ENCODE results near the gene PABPN1L.

PABPN1L gene

GRCh38 chr16:88883117-88883895 lies 16.8 kb upstream of the PABPN1L start:
- DNase-seq, result no peak

DNA sequence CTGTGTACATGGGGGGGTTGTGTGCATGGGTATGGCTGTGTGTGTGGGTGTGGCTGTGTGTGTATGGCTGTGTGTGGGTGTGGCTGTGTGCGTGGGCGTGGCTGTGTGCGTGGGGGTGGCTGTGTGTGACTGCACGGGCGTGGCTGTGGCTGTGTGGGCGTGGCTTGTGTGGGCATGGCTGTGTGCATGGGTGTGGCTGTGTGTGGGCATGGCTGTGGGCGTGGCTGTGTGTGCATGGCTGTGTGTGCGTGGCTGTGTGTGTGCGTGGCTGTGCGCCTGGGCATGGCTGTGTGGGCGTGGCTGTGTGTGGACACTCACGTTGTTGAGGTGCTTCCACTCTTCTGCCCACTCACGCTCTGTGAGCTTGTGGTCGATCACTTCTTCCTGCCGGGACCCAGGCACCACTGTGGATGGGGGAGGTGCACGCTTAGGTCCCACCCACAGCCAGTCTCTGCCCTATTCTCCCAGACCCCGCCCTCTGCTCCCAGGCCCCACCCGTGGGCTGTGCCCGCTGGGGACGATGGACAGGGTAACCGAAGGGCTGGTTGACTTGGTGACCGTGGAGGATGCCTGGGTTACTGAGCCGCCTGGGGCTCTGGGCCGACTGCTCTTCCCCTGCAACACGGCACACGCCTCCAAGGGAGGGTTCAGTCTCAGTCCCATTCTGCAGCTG lies 16.0 kb upstream of the PABPN1L start:
- DNase-seq, result no peak

DNA sequence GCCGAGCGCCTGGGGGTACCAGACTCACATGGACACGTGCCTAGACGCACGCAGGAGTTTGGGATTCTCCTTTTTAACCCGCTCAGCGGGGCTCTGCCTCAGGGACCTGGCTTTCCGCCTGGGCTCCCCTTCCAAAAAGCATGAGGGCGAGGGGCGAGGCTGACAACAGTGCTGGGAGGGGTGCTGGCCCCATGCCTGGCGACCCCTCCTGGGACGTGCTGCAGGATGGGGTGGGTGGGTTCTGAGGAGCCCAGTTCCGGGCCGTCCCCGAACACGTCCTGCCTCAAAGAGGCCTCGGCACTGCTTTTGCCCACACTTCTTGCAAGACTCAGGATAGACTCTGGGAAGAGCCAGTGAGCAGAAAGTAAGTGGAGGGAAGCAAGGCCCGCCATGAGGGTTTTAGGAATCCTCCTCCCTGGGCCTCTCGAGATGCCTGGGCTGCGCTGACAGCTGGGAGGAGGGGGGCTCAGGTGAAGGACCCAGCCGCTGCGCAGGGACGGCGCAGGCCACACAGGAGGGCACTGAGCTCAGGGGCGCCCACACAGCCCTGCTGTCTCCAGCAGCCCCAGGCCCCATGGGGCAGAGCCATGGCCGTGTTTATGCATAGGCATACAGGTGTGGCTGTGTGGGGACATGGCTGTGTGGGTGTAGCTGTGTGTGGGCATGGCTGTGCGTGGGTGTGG lies 15.4 kb upstream of the PABPN1L start:
- no peak for DNase-seq

DNA sequence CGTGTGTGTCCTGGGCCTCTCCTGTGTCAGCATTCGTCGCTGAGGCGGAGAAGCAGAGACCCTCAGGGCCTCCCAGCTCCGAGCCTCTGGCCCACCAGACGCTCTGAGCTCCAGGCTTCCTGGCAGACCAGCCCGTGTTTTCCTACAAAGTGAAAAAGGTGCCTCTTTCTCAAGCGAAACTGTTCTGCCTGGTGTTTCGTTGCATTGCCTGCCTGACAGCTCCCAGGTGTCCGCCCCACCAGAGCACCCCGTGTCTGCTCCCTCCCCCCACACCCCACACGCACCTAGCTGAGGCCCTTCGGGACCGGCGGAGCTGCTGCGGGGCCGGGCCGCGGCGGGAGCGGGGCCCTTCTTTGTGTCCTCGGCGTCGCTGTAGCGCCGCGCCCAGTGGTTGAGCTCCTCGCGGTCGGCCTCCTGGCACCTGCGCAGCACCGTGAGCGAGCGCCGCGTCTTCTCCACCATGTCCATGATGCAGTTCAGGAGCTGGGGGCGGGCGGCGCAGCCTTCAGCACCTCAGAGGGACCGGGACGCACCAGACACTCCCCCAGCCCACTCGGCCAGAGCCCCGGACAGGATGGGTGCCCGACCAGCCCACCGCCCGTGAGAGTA lies 14.7 kb upstream of the PABPN1L start:
- no peak for DNase-seq

GRCh38 chr16:88880226-88881006 lies 14.0 kb upstream of the PABPN1L start:
- DNase-seq, result no peak

GRCh38 chr16:88879788-88880055 lies 13.3 kb upstream of the PABPN1L start:
- no peak for DNase-seq

DNA sequence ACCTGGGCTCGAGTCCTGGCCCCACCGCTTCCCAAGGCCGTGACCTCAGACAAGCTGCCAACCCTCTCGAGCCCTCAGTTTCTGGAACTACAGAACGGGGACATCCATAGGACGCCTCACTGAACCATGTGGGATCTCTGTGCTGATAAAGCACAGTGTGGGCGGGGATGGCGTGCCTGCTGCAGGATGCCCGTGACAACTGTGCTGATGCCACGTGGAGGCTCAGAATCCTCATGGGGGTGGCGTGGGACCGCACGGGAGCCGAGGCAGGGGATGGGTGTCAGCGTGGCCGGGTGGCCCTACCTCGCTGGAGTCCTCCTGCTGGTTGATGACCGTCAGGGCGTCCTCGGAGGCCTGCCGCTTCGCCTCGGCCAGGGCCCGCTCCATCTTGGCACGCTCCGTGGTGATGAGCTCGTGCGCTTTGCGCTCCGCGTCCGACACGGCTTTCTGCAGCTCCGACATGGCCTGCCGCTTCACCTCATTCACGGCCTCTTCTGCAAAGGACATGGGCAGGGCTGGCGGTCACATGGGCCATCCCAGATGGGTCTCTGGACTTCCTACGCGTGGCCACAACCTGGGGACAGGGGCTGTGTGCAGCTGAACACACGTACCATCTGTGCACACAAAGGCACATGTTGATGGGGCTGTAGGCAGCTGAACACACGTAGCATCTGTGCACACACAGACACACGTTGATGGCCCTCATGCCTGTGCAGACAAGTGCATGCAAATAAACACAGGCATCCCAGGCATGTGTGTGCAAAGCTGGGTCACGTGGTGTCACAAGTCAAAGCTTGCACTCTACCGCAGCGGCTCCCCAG lies 12.7 kb upstream of the PABPN1L start:
- DNase-seq, result no peak

GRCh38 chr16:88878356-88878755 lies 11.9 kb upstream of the PABPN1L start:
- no peak for DNase-seq

GRCh38 chr16:88877564-88878289 lies 11.3 kb upstream of the PABPN1L start:
- DNase-seq, result no peak

GRCh38 chr16:88876942-88877526 lies 10.6 kb upstream of the PABPN1L start:
- DNase-seq, result no peak

DNA sequence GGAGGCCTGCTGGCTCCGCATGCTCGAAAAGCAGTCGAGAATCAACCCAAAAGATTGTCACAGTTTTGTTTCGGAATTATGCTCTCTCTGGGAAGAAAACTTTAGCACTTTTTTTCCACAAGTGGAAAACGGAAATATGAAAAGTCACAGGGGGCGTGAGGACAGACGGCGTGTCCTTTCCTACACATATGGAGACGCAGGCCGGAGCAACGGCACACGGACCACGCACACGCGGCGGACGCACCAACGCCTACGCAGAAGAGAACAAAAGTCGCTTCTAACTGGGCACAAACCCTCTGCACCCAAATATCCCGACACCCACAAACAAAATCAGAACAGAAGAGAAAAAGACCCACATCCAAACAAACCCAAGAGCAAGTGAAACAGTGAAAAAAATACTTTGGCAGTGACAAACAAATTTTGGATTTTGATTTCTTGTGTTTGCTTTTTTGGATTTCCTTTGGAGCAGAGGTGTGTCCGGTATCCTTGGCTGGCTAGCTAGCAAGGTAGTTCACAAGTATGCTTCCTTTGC lies 9.3 kb upstream of the PABPN1L start:
- DNase-seq, result no peak

DNA sequence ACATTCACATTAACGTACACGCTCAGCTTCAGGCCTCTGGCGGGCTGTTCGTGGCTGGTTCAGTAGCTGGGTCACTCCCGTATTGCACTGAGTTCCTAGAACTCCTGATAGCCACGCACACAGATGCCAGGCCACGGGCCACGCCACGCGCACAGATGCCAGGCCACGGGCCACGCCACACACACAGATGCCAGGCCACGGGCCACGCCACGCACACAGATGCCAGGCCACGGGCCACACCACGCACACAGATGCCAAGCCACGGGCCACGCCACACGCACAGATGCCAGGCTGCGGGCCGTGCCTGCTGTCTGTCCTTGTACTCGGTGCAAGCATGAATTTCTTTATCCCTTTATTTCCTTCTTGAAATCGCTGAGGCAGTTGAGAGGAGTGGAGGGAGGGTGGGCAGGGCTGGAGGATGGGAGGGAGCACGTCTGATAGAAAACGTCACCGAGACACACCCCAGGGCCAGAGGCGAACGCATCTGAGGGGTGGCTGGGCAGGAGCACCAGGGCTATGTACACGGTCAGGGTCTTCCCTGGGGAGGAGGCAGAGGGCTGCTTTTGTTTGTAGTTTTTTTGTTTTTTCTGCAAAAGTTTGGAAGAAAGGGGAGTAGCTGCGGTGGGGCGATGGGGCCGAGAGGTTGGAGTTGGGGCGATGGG lies 8.6 kb upstream of the PABPN1L start:
- no peak for DNase-seq

GRCh38 chr16:88872650-88873331 lies 6.3 kb upstream of the PABPN1L start:
- no peak for DNase-seq

GRCh38 chr16:88871730-88872416 lies 5.4 kb upstream of the PABPN1L start:
- DNase-seq, result no peak

GRCh38 chr16:88871349-88871702 lies 4.9 kb upstream of the PABPN1L start:
- no peak for DNase-seq

DNA sequence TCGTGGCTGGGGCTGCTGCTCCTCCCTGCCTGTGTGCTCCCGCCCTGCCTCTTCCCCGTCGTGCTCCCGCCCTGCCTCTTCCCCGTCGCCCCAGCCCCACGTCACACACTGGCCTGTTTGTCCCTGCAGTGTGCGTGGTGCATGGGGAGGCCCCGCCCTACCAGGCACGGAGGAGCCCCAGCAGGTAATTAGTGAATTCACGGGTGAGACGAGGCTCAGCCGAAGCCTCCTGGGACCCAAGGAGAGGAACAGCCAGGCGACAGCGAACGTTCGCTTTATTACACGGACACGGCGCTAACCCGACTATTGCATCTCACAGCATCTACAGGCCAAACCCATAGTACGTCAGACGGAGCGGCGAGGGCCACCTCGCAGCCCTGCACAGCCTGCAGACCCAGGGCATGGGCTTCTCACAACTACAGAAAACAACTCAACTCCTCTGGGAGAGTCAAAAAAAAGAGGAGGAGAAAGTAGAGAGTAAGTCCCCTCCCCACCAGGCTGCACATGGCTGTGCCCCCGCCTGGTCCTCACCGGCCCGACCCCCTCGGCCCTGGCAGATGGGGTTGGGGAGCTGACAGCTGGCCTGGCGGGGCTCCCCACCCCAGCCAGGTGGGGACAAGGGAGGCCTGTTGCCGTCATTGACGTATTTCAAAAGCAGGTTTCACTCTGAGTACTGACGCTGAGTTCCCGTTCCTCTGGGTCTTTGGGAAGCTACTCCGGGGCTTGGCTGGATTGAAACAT lies 4.3 kb upstream of the PABPN1L start:
- DNase-seq, result no peak

GRCh38 chr16:88869673-88869980 lies 3.2 kb upstream of the PABPN1L start:
- DNase-seq, result no peak

GRCh38 chr16:88868974-88869672 lies 2.7 kb upstream of the PABPN1L start:
- DNase-seq, result no peak
